HG03175 (cell line): ENCODE results near the gene CHST13.

Source experiments
- ATAC-seq: cut with Tn5 transposase; IDR thresholded peaks from one replicate; pipeline ENCODE4 v1.9.1; 2021; ENCODE audit warnings: mild to moderate bottlenecking, moderate library complexity; ENCODE audit not compliant: unreplicated experiment

The CHST13 gene

DNA sequence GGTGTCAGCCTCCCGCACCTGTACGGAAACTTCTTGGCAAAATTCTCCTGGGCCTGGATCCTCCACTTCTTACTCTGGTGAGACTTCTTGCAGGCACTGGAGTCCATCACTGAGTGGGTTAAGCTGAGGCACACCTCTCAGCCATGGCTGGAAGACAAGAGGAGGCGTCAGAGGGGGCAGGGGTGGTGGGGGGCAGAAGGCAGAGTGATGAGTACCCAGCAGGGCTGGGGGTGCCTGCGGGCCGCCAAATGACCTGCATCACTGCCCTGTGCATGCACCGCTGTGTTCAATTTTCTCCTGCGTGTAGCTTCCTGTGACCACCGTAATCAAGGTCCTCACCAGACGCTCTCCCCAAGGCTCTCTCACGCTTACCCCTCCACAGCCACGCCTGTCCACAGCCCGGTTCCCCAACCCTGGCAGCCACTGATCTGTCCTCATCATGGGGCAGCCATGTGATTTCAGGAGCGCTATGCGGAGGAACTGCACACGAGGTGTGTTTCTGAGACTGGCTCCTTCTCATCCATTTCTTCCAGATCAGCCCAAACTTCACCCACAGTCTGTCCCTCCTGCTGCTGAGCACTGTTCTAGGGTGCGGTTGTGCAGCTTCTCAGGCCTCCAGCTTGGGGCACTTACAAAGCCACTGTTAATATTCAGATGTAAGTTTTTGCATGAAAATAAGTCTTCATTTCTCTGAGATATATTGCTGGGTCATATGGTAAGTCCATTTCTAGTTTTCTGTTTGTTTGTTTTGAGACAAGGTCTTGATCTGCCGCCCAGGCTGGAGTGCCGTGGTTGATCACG is 29.5 kb downstream of the CHST13 start:
- no peak for ATAC-seq

DNA sequence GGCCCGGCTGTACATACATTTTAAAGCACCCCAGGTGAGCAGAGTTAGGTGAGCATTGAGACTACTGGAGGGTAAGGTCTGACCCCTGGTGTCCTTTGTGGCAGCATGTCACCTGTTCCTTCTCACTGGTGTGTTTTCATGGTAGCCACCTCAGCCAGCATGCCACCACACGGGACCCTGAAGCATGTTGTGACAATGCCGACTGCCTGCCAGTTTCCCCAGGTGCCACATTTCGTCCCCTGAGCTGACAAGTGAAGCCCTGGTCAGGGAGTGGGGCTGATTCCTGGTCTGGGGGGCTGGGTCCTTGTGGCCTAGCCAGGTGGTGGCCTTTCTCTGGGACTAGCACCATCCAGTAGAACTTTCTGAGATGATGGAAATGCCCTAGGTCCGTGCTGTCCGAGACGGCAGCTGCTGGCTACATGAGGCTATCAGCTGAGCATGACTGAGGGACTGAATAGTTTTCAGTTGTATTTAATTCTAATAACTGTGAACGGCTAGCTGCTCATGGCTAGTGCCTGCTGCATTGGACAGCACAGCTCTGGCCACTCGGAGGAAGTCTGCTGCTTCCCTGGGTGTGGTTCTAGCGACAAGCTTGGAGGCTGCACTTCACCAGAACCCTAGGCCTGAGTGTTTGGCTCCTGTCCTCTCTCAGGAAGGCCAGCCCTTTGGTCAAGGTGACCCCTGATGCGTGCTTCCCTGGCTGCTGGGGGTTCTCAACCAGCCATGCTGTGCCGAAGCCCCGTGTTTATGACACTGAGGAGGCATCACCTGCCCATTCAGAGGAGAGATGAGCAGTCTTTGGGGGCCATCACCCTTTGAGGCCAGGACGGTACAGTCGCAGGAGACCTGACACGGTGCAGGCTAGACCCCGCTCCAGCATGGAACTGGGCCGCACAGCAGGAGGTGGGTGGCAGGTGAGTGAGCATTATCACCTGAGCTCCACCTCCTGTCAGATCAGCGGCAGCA is 30.9 kb downstream of the CHST13 start:
- ATAC-seq, result no peak

- ATAC-seq, result no peak
These were observed 32.1 kb downstream of the CHST13 start for GRCh38 chr3:126555795-126556636.

- no peak for ATAC-seq
These were observed 32.9 kb downstream of the CHST13 start for GRCh38 chr3:126556637-126557414.

DNA sequence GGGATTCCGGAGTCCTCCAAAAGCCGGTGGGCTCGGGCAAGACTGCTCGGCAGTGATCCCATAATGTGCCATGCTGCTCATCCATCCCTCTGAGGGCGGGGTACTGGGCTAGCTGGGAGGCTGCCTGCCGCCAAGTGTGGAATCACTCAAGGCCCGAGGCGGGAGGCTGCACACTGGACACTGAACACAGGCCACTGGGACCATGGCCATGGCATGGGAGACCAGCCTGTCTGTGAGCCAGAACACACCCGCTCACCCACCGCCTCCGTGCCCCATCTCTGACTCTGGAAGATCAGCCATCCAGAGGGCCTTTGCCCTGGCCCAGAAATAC is 33.4 kb downstream of the CHST13 start:
- no peak for ATAC-seq

GRCh38 chr3:126557761-126558160 is 33.8 kb downstream of the CHST13 start:
- ATAC-seq, result no peak

GRCh38 chr3:126558336-126559071 is 34.5 kb downstream of the CHST13 start, which contains the start of gene C3orf22:
C3orf22 (minus strand) TSS chr3:126558932; CDS start chr3:126553390, 5,542 bp downstream.
- ATAC-seq, result no peak

- ATAC-seq, result no peak
These were observed 38.9 kb downstream of the CHST13 start for GRCh38 chr3:126562737-126563276.

DNA sequence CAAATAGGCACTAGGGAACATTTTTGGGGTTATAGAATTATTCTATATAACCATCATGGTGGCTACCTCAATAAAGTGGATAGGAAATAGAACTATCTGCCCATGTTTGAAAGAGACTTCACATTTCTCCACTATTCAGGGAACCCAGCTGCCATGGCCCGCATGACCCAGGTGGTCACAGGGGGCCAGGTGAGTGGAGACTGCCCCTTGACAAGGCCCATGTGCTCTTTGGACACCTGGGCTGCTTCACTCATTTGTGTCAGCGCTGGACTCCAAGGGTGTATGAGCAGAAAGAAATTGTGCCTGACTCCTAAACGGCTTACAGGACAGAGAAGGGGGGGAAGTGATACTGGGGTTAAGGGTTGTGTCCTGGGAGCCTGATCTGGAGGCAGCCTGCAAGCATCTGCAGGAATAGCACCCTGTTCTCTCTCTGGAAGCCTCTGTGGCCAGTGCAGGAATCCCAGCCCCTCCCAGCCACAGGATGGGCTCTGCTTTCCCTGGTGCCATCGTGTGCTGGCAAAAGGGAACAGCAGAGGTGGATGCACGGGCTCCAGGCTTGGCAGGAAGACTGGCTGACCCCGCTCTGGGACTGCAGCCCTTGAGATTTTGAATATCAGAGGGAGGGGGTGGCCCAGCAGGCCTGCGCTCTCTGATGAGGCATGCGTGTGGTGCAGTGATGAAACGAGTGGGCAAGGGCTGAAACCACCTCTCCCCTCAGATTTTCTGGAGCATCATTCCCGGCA is 43.9 kb downstream of the CHST13 start:
- no peak for ATAC-seq

GRCh38 chr3:126568776-126569342 is 44.9 kb downstream of the CHST13 start:
- no peak for ATAC-seq

DNA sequence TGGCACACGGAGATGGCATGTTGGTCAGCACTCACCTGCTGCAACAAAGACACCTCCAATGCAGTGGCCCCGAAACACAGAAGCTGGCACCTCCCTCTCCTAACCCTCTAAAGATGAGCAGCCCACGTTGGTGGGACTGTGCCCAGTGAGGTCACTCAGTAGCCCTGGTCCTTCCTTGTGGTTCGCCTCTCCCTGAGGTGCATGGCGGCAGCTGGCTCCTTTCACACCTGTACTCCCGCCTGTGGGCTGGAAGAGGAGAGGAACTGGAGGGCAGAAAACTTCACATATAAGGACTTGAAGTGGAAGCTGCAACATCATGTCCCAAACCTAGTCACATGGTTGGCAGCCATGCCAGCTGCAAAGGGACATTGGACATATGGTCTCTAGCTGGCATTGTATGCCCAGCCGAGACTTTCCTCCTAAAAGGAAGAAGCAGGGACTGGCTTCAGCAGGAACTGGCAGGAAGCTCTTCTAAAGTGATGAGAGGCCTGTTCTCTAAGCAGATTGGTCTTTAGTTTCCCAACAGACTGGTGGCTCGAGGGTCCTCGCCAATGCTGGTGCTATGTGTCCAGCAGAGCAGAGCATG is 45.5 kb downstream of the CHST13 start:
- ATAC-seq, result no peak

DNA sequence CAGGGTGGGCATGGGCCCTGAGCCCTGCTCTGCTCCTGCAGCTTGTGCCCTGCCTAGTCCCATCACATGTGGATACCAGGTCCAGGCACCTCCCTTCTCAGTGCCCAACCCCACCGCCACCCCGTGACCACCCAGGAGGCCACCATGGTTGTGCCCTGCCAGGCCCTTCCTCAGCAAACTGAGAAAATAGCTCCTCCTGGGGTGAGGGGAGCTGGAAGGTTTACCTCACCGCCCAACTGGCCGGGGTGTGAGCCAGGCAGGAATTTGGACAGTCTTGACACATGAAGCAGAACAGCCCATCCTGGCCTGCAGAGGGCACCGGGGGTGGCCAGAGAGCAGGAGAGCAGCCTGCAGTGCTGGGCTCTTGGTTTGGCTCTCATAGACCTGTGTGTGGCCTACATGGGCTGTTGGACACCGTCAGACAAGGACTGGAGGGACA is 46.2 kb downstream of the CHST13 start:
- no peak for ATAC-seq

DNA sequence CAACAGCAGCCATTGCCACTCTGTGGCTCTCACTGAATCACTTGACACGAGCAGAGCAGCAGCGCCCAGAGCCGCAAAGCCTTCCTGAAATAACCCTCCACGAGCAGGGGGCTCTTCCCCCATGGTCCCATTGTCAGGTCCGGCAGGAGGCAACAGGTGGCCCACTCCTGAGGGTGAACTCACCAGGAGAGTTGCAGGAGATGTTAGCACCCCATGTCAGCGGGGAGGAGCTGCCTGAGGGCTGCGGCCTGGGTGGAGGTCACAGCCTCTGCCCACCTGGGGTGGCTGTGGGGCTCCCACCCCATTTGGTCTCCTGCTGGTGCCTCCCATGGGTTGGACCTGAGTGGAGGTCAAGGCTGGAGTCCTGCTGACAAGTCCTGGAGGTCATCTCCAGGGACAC is 47.1 kb downstream of the CHST13 start:
- ATAC-seq, result no peak

DNA sequence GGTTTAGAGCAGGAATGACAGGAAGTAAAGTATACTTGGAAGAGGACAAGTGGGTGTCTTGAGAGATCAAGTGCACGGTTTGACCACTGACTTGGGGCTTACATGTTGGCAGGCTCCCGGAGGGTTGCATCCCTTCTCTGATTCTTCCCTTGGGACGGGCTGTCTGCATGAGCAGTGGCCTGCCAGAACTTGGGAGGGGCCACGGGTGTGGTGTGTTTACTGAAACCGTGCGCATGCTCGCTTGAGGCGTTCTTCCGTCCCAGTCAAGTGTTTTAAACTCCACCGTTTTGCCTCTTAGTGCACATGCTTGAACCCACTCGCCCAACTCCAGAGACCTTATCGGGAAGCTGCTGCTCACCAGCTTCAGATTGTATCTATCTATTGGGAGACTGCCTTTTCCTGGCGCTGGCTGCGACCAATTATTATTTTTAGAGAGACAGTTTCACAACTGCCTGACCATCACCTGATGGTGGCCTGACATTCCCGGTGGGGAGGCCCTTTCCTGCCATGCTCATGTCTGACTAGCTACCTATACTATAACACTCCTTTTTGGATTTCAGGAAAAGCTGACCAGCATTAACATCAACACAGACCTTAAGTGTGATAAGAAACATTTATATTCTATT is 49.6 kb downstream of the CHST13 start:
- ATAC-seq, result no peak

GRCh38 chr3:126577261-126577660 is 53.3 kb downstream of the CHST13 start:
- no peak for ATAC-seq

DNA sequence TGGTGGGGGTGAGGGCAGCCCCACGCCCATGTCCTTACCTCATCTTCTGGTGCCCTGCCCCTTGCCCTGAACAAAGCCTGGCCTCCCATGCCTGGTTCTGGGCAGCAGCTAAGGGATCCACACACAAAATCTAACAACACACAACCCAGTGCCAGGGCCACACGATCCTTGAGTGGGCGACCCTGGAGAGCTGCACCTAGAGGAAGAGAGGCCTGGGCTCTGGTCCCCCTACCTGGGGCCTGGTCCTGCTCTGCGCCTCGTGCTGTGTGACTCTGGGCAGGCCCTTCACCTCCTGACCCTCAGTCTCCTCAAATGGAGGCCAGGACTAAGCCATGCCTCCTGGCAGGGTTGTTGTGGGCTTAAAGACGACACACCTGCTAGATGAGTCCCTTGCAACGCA is 54.7 kb downstream of the CHST13 start:
- no peak for ATAC-seq

- ATAC-seq, result no peak
These were observed 56.8 kb downstream of the CHST13 start for GRCh38 chr3:126580746-126581145.
